Stimulated activated CD8-positive, alpha-beta memory T cell treated with anti-CD3 and anti-CD28 coated beads, Interleukin-7, amount 100 ng/mL, for 4 hours (primary cell): ENCODE results near the gene BMP8B.

Source experiments
- DNase-seq, 2 donors: peaks; one replicate each; pipeline ENCODE4 v3.0.0-alpha.2; 2020; ENCODE audit warnings: low read depth in 2 of 2

Gene BMP8B

GRCh38 chr1:39722495-39722894, 66.2 kb downstream of the BMP8B start:
- DNase-seq = no peak

- no peak for DNase-seq
These were observed 67.0 kb downstream of the BMP8B start for GRCh38 chr1:39721664-39722063.

GRCh38 chr1:39720094-39720999, 68.3 kb downstream of the BMP8B start:
- no peak for DNase-seq

GRCh38 chr1:39717809-39718208, 70.9 kb downstream of the BMP8B start:
- no peak for DNase-seq

- DNase-seq = no peak
These were observed 75.1 kb downstream of the BMP8B start for GRCh38 chr1:39713557-39713956.

- no peak for DNase-seq
These were observed 76.7 kb downstream of the BMP8B start for GRCh38 chr1:39711966-39712340.

- no peak for DNase-seq
These were observed 77.3 kb downstream of the BMP8B start for GRCh38 chr1:39711104-39711965.

GRCh38 chr1:39707506-39707905, 81.2 kb downstream of the BMP8B start:
- no peak for DNase-seq
